DND-41 (cell line): Measurements from ENCODE around the gene ANKRD6.

Source experiments
- CTCF ChIP-seq: IDR thresholded peaks from 2 replicates; pipeline ENCODE4 v1.5.1; 2012; ENCODE audit warnings: borderline replicate concordance, low read length, moderate library complexity, mild to moderate bottlenecking; ENCODE audit not compliant: poor library complexity, severe bottlenecking; ENCODE audit errors: extremely low read depth
- EZH2 ChIP-seq: IDR thresholded peaks from 3 replicates; pipeline ENCODE4 v1.6.1; 2012; ENCODE audit warnings: borderline replicate concordance, low read depth, mild to moderate bottlenecking, moderate library complexity, low read length, inconsistent platforms; ENCODE audit not compliant: severe bottlenecking

GRCh38 chr6:89385156-89385667 is 47.7 kb upstream of the ANKRD6 start:
- TF ChIP-seq EZH2: no peak
- no peak for TF ChIP-seq CTCF
